HEK293 (cell line): ENCODE data around the gene SCFD1.

Source experiments
- CTCF ChIA-PET: fragments of 350-600 bp; formaldehyde crosslinking; extraction: SDS; loops from one replicate; lab custom pipeline; 2021; ENCODE audit warnings: antibody characterized with exemption; lab: Yijun Ruan, JAX
- POLR2A ChIA-PET: fragments of 300-600 bp; formaldehyde crosslinking; extraction: SDS; loops from one replicate; lab custom pipeline; 2020; ENCODE audit warnings: antibody characterized with exemption, inconsistent platforms; lab: Yijun Ruan, JAX
- H3K27ac ChIP-seq: fragments of 200-500 bp; sonication (Bioruptor generic); 2 replicates; pipeline ENCODE4 v1.5.1; 2014; ENCODE audit warnings: low read depth, low read length, control low read depth, inconsistent platforms; ENCODE audit errors: extremely low read depth
- H3K36me3 ChIP-seq, 2 experiments: fragments of 200-500 bp in 1 of 2; sonication (Bioruptor generic) in 1 of 2; 1 replicate in 1 of 2; 2 replicates in 1 of 2; pipeline ENCODE4 v1.5.1; 2014 to 2017; ENCODE audit warnings: inconsistent platforms in 2 of 2, low read length in 2 of 2; ENCODE audit not compliant: control insufficient read depth in 2 of 2, insufficient read depth in 1 of 2
- H3K4me1 ChIP-seq: fragments of 200-500 bp; sonication (Bioruptor generic); 2 replicates; pipeline ENCODE4 v1.5.1; 2014; ENCODE audit warnings: mild to moderate bottlenecking, low read length, inconsistent platforms; ENCODE audit not compliant: control insufficient read depth, insufficient read depth
- H3K4me3 ChIP-seq: 2 replicates; pipeline ENCODE4 v1.5.1; 2011; ENCODE audit warnings: low read depth, mild to moderate bottlenecking, control low read depth, low read length, moderate library complexity
- H3K9me3 ChIP-seq: fragments of 200-500 bp; sonication (Bioruptor generic); 2 replicates; pipeline ENCODE4 v1.5.1; 2014; ENCODE audit warnings: low read depth, low read length, inconsistent platforms; ENCODE audit not compliant: control insufficient read depth, insufficient read depth
- HOXA7 ChIP-seq: sonication (generic); formaldehyde crosslinking; IDR thresholded peaks from 2 replicates; pipeline ENCODE4 v1.8.1; 2022; ENCODE audit warnings: missing genetic modification reagents, borderline replicate concordance
- PBX3 ChIP-seq: sonication (generic); formaldehyde crosslinking; IDR thresholded peaks from 2 replicates; pipeline ENCODE4 v1.8.1; 2022; ENCODE audit warnings: mild to moderate bottlenecking, moderate library complexity, missing genetic modification reagents
- PRDM10 ChIP-seq: fragments of 450-650 bp; formaldehyde crosslinking; IDR thresholded peaks from 2 replicates; pipeline ENCODE4 v1.5.1; 2016; ENCODE audit warnings: missing biosample characterization, missing genetic modification characterization
- SETDB1 ChIP-seq: IDR thresholded peaks from one replicate; pipeline ENCODE4 v1.6.1; 2017; ENCODE audit warnings: mild to moderate bottlenecking, low read length, moderate library complexity, mixed read lengths; ENCODE audit not compliant: insufficient read length
- SP7 ChIP-seq: fragments of 450-650 bp; formaldehyde crosslinking; IDR thresholded peaks from 2 replicates; pipeline ENCODE4 v1.5.1; 2016; ENCODE audit warnings: missing biosample characterization, missing genetic modification characterization
- TSHZ1 ChIP-seq: fragments of 450-650 bp; formaldehyde crosslinking; IDR thresholded peaks from 2 replicates; pipeline ENCODE4 v1.5.1; 2016; ENCODE audit warnings: missing biosample characterization, missing genetic modification characterization, borderline replicate concordance
- ZBTB17 ChIP-seq: fragments of 450-650 bp; formaldehyde crosslinking; IDR thresholded peaks from 2 replicates; pipeline ENCODE4 v1.5.1; 2016; ENCODE audit warnings: missing biosample characterization, missing genetic modification characterization
- ZBTB8A ChIP-seq: fragments of 450-650 bp; formaldehyde crosslinking; IDR thresholded peaks from 2 replicates; pipeline ENCODE4 v1.5.1; 2016; ENCODE audit warnings: missing biosample characterization, missing genetic modification characterization
- ZNF140 ChIP-seq: fragments of 450-650 bp; formaldehyde crosslinking; IDR thresholded peaks from 2 replicates; pipeline ENCODE4 v1.5.1; 2016; ENCODE audit warnings: missing biosample characterization, missing genetic modification characterization
- ZNF2 ChIP-seq: fragments of 450-650 bp; formaldehyde crosslinking; IDR thresholded peaks from 2 replicates; pipeline ENCODE4 v1.5.1; 2016; ENCODE audit warnings: missing biosample characterization, missing genetic modification characterization
- ZNF221 ChIP-seq: fragments of 450-650 bp; formaldehyde crosslinking; IDR thresholded peaks from 2 replicates; pipeline ENCODE4 v1.5.1; 2017; ENCODE audit warnings: missing biosample characterization, missing genetic modification characterization, borderline replicate concordance
- ZNF24 ChIP-seq: fragments of 450-650 bp; formaldehyde crosslinking; IDR thresholded peaks from 2 replicates; pipeline ENCODE4 v1.5.1; 2016; ENCODE audit warnings: missing biosample characterization, missing genetic modification characterization
- ZNF274 ChIP-seq, 2 experiments: fragments of 200-500 bp in 1 of 2; fragments of 450-650 bp in 1 of 2; sonication (Bioruptor generic) in 1 of 2; formaldehyde crosslinking in 1 of 2; IDR thresholded peaks; 2 replicates each; pipeline versions ENCODE4 v1.5.1 to v1.6.1; 2014 to 2016; ENCODE audit warnings: borderline replicate concordance in 1 of 2, inconsistent platforms in 1 of 2, low read length in 1 of 2, missing biosample characterization in 1 of 2, missing genetic modification characterization in 1 of 2
- ZNF341 ChIP-seq: fragments of 450-650 bp; formaldehyde crosslinking; IDR thresholded peaks from 2 replicates; pipeline ENCODE4; 2016; ENCODE audit warnings: low read depth, missing biosample characterization, missing genetic modification characterization
- ZNF350 ChIP-seq: fragments of 450-650 bp; formaldehyde crosslinking; IDR thresholded peaks from 2 replicates; pipeline ENCODE4 v1.5.0; 2017; ENCODE audit warnings: missing biosample characterization, mild to moderate bottlenecking, missing genetic modification characterization
- ZNF426 ChIP-seq: fragments of 450-650 bp; formaldehyde crosslinking; IDR thresholded peaks from 2 replicates; pipeline ENCODE4 v1.5.1; 2017; ENCODE audit warnings: missing biosample characterization, missing genetic modification characterization, mild to moderate bottlenecking, inconsistent platforms, moderate library complexity
- ZNF449 ChIP-seq: fragments of 450-650 bp; formaldehyde crosslinking; IDR thresholded peaks from 2 replicates; pipeline ENCODE4 v1.5.1; 2017; ENCODE audit warnings: missing biosample characterization, mild to moderate bottlenecking, missing genetic modification characterization, moderate library complexity
- ZNF488 ChIP-seq: fragments of 450-650 bp; formaldehyde crosslinking; IDR thresholded peaks from 2 replicates; pipeline ENCODE4 v1.5.1; 2016; ENCODE audit warnings: missing biosample characterization, missing genetic modification characterization
- ZNF510 ChIP-seq: fragments of 450-650 bp; formaldehyde crosslinking; IDR thresholded peaks from 2 replicates; pipeline ENCODE4 v1.5.1; 2018; ENCODE audit warnings: mild to moderate bottlenecking, missing genetic modification characterization, missing biosample characterization; ENCODE audit not compliant: insufficient replicate concordance
- ZNF521 ChIP-seq: fragments of 450-650 bp; formaldehyde crosslinking; IDR thresholded peaks from 2 replicates; pipeline ENCODE4 v1.5.1; 2017; ENCODE audit warnings: missing biosample characterization, mild to moderate bottlenecking, missing genetic modification characterization
- ZNF585B ChIP-seq: fragments of 450-650 bp; formaldehyde crosslinking; IDR thresholded peaks from 2 replicates; pipeline ENCODE4 v1.5.1; 2016; ENCODE audit warnings: missing biosample characterization, missing genetic modification characterization
- ZNF701 ChIP-seq: fragments of 450-650 bp; formaldehyde crosslinking; IDR thresholded peaks from 2 replicates; pipeline ENCODE4 v1.5.1; 2016; ENCODE audit warnings: missing biosample characterization, missing genetic modification characterization
- ZNF785 ChIP-seq: fragments of 450-650 bp; formaldehyde crosslinking; IDR thresholded peaks from 2 replicates; pipeline ENCODE4 v1.5.1; 2016; ENCODE audit warnings: missing biosample characterization, missing genetic modification characterization
- ZSCAN16 ChIP-seq: fragments of 450-650 bp; formaldehyde crosslinking; IDR thresholded peaks from 2 replicates; pipeline ENCODE4 v1.5.1; 2016; ENCODE audit warnings: missing biosample characterization, missing genetic modification characterization
- ZXDB ChIP-seq: fragments of 450-650 bp; formaldehyde crosslinking; IDR thresholded peaks from 2 replicates; pipeline ENCODE4 v1.5.1; 2016; ENCODE audit warnings: missing biosample characterization, missing genetic modification characterization

SCFD1 gene

GRCh38 chr14:30573226-30573814 lies 48.8 kb upstream of the SCFD1 start:
- no peak for TF ChIP-seq HOXA7 (CRISPR knock-in tag)
- TF ChIP-seq PRDM10 (tag by site-specific recombination): no peak
- TF ChIP-seq SP7 (tag by site-specific recombination): no peak
- no peak for TF ChIP-seq TSHZ1 (tag by site-specific recombination)
- no peak for TF ChIP-seq ZNF140 (tag by site-specific recombination)
- TF ChIP-seq ZNF585B (tag by site-specific recombination): no peak
- no peak for TF ChIP-seq ZXDB
- TF ChIP-seq ZNF24 (tag by site-specific recombination): no peak
- TF ChIP-seq ZNF521 (tag by site-specific recombination): no peak
- no peak for TF ChIP-seq ZNF350
- TF ChIP-seq, all 188 proteins: peak for 0
- H3K9me3 ChIP-seq: no peaks in the 10 kb centered on the region
- no peak overlapping the region for H3K4me3 ChIP-seq
- peaks cover 23% of the 10 kb centered on the region for H3K4me1 ChIP-seq
- ChIA-PET POLR2A (no interaction called here), CTCF (no interaction called here)
- H3K27ac ChIP-seq: no peak overlapping the region
- no peaks in the 10 kb centered on the region; a peak in 1 of 3 replicates for H3K36me3 ChIP-seq

- Histone ChIP-seq H3K27ac (no peak overlapping the region), H3K4me3 (no peak overlapping the region), H3K4me1 (peaks cover 25% of the 10 kb centered on the region), H3K9me3 (no peaks in the 10 kb centered on the region), H3K36me3 (no peaks in the 10 kb centered on the region; a peak in 1 of 3 replicates)
- POLR2A ChIA-PET: no interaction called here
- CTCF ChIA-PET: no interaction called here
- TF ChIP-seq ZNF274 (IDR thresholded peaks at IDR 0.05; ENCODE audit: low read length) (no peak), ZNF274 (tag by site-specific recombination; IDR thresholded peaks at IDR 0.05; ENCODE audit: borderline replicate concordance) (no peak), ZNF701 (no peak), ZNF488 (tag by site-specific recombination) (no peak), ZSCAN16 (tag by site-specific recombination) (no peak), ZNF221 (tag by site-specific recombination) (no peak), ZNF341 (tag by site-specific recombination) (no peak), ZNF426 (tag by site-specific recombination) (no peak), ZBTB17 (tag by site-specific recombination) (no peak), ZBTB8A (tag by site-specific recombination) (no peak), ZNF449 (no peak), ZNF510 (tag by site-specific recombination) (no peak), PBX3 (CRISPR knock-in tag) (no peak), SETDB1 (no peak), ZNF785 (tag by site-specific recombination) (no peak), ZNF2 (tag by site-specific recombination) (no peak)
Observed at GRCh38 chr14:30573966-30574365, 48.2 kb upstream of the SCFD1 start.
